ENCODE measurements around the gene VSNL1.

GRCh38 chr2:17638196-17638743 lies 97.8 kb downstream of the VSNL1 start:
- TF ChIP-seq CTCF (conservative IDR thresholded peaks at IDR 0.05) (no peak), ZFX (IDR thresholded peaks at IDR 0.05) (no peak)

Data from C4-2B (cell line).